SKM-1 treated with dmso at 0.1 percent for 144 hours (cell line): Measurements from ENCODE around the gene AFDN.

Experiments used
- DNase-seq: peaks from one replicate; lab custom pipeline; 2025; ENCODE audit not compliant: unreplicated experiment; lab: John Stamatoyannopoulos, UW

Gene AFDN

DNA sequence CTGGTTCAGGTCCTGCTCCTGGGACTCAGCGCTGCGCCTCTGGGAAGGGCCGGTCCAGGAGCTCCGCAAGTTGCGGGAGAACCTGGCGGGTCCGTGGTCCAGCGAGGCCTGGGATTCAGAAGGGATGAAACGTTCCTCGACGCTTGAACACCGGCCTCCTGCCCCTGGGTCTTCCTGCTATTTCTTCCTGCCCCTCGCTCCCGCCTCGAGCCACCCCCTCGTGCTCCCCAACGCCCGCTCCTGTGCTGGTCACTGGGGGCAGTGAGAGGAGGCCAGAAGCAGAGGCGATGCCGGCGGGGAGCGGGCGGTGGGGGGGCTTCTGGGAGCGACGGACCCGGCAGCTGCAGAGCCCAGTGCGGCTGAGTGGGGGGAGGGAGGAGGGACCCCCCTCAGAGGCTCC lies 150.0 kb downstream of the AFDN start:
- DNase-seq, result no peak

DNA sequence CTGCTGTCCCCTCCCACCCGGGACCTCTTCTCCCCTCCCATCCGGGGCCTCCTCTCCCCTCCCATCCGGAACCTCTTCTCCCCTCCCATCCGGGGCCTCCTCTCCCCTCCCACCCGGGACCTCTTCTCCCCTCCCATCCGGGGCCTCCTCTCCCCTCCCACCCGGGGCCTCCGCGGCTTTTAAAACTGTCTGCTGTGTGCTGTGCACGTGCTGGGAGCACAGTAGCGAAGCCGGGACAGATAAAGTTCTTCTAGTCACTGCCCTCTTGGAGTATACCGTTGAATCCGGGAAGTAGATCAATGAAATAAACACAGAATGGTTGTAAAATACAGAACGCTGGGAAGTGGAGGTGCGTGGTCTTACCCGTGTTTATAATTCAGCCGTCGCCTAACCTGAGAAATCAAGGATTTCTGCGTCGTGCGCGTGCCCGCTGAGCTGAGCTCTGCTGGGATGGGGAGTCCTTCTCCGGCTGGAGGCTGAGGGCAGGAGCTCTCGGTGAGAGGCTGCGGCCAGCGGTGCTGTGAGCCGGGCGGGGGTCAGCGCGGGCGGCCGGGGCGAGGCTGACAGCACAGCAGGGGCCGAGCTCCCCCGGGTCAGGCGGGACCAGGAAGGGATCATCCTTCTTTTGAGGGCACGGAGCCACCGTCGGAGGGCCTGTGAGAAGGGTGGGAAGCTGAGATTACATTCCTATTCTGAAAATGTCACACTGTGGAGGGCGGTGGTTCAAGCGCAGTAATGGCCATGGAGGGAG lies 151.2 kb downstream of the AFDN start:
- no peak for DNase-seq

DNA sequence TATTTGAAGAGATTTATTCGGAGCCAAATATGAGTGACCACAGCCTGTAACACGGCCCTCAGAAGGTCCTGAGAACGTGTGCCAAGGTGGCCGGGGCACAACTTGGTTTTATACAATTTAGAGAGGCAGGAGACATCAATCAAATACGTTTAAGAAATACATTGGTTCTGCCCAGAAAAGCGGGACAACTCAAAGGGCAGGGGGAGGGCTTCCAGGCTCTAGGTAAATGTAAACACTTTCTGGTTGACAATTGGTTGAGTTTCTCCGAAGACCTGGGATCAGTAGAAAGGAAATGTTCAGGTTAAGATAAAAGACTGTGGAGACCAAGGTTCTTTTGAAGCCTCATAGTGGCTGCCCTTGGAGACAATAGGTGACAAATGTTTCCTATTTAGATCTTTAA lies 151.9 kb downstream of the AFDN start:
- no peak for DNase-seq

DNA sequence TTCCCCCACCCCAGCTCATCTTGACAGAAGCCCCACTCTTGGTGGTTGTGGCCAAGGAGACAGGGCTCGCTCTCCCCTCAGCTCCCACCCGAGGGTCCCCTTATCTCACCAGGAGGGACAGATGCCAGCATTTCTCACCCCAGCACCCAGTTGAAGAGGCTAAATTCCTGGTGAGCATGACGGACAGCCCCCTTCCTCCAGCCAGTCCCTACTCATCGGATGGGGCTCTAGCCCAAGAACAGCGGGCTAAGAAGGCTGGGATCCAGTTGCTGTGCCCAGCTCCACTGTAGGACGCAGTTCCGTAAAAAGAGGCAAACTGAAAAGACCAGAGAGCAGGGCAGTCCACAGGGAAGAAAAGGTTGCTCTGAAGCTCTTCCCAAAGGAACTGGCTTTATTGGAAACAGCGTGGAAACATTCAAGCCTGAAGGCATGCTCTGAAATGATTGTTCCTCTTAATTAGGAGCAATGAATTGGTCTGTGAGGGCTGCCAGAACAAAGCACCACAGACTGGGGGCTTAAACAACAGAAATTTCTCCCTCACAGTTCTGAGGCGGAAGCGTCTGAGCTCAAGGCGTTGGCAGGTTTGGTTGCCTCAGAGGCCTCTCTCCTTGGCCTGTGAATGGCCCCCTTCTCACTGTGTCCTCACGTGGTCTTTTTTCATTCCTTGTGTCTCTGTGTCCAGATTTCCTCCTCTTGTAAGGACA lies 152.9 kb downstream of the AFDN start:
- DNase-seq, result no peak

DNA sequence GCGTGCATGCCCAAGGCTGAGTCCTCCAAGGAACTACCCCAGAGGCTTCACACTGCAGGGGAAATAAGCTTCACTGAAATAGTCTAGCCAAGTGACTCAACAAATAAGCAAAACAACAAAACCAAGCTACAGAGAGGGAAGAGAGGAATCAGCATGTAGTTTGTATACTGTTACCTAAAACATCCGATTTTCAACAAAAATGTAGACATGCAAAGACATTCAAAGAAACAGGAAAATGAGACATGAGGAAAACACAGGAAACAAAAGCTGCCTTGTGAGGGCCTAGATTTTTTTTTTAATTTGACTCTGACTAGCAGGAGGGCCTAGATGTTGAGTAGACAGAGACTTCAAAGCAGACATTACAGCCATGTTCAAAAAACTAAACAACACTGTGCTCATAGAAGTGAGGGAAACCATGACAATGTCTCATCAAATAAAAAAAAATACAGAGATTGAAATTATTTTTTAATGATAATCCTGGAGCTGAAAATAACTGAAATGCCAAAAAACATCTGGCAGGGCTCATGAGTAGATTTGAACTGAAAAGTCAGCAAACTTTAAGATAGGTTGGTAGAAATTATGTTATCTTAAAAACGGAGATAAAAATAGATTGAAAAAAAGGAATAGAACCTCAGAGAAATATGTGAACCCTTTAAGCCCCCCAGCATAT lies 154.3 kb downstream of the AFDN start:
- DNase-seq, result no peak

DNA sequence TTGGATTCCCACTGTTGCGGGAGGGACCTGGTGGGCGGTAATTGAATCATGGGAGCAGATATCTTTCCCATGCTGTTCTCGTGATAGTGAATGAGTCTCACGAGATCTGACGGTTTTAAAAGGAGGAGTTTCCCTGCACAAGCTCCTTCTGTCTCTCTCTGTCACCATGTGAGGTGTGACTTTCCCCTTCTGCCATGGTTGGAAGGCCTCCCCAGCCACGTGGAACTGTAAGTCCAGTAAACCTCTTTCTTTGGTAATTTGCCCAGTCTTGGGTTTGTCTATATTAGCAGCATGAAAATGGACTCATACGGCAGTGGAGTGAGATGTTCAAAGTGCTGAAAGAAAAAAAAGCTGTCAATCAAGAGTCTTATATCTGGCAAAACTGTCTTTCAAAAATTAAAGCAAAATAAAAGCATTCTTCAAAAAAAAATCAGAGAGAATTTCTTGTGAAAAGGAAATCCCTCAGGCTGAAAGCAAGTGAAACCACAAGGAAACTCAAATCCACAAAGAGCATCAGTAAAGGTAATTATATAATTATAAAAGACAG lies 155.3 kb downstream of the AFDN start:
- DNase-seq, result no peak

DNA sequence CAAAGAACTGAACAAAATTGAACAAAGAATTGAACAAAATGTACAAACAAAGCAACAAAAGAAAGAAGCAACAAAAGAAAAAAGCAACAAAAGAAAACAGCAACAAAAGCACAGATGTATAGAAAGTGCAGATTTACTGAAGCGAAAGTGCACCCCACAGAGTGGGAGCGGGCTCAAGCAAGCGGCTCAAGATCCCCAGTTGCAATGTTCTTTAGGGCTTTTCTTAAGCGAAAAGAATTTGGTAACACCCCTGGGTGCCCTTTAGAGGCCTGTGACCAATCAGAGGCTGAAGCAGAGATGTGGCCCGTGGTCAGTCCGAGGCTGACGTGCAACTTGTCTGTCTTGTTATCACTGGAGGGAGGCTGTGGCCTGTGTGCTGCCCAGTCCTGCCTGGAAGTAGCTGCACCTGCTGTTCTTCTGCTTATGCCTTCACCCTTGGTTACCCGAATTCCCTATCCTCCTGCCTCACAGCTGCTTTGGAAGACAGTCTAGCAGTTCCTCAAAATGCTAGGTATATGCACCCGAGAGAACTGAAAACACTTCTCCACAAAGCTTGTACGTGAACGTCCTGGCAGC lies 157.5 kb downstream of the AFDN start:
- no peak for DNase-seq

DNA sequence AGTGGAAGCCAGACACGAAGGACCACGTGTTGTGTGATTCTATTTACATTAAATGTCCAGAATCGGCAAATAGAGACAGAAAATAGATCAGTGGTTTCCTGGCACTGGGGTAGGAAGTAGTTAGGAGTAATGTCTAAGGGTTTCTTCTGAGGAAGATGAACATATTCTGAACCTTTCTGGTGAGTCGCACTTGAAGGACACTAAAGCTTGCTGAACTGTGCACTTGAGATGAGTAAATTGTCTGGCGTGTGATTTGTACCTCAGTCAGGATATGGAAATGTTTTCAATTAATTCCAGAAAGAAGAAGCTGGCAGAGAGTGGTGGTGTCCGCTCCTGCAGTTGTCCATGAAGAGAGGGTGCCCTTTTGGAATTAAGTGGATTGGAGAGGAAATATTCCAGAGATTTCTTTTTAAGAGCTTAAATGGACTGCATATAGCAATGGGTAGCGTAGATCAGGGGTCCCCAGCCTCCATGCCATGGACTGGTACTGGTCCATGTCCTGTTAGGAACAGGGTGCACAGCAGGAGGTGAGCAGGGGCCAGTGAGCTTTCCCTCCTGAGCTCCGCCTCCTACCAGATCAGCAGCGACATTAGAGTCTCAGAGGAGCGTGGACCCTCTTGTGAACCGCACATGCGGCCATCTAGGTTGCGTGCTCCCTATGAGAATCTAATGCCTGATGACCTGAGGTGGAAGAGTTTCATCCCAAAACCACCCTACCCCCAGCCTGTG lies 158.3 kb downstream of the AFDN start:
- no peak for DNase-seq

DNA sequence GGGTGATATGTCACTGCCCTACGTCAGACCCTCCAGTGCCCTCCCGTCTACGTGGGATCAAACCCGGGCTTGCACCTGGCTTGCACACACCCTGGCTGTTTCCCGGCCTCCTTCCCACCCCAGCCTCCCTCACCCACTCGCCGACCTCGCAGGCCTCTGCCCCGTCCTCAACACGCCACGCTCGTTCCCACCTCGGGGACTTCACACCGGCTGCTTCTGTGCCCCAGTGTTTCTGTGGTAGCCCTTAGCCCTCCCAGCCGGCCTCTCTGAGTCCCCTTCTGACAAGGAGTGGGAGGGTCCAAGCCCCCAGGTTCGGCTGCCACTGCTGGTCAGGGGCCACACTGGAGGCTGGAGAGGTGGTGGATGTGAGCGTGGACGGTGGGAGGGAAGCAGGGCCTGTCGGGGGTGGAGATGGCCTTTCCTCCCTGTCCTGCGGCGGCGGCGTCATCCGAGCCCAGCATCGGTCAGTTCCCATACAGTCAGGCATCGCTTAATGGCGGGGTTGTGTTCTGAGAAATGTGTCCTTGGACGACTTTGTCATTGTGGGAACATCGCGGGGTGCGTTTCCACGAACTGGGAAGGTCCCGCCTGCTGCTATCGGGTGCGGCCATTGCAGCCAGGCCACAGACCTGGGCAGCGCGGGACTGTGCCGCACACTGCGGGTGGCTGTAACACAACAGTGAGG lies 159.3 kb downstream of the AFDN start:
- DNase-seq, result no peak

DNA sequence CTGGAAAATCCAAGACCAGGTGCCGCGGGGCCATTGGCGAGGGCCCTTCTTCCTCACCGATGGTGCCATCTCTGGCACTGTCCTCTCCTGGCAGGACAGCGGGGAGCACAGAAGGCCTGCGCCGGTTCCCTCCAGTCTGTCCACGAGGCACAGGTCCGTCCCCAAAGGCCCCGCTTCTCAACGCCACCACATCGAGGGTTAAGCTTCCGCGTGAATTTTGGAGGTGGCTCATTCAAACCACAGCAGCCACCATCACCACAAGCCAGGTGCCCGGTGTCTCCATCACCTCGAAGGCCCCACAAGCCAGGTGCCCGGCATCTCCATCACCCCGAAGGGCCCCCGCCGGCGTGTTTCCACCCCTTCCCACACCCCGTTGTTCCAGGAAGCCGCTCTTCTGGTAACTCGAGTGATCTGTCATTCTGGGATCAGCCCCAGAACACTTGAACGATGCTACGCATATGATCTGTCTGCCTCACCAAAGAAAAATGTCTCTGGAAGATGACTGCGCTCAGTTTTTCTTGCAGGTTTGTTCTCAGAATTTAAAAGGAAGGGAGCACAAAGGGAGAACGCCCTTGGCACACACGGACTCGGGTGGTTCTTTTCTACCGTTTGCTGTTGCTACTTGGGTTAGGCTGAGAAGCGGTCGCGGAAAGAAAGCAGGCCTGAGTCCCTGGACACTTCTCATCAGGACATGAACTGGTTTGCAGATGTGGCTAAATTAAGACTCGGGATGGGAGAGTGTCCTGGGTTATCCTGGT lies 160.9 kb downstream of the AFDN start:
- no peak for DNase-seq

DNA sequence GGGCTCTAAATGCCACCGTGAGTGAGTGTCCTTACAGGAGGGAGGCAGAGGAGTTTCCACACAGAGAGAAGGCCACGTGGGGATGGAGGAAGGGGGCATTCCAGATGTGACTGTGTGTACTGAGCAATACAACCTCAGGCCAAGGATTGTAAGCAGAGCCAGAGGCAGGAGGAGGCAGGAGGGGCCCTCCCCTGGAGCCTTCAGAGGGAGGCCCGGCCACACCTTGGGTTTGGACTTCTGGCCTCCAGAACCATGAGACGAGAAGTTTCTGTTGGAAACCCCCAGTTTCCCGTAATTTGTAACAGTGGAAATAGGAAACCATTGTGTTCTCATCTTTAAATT lies 161.4 kb downstream of the AFDN start:
- no peak for DNase-seq

DNA sequence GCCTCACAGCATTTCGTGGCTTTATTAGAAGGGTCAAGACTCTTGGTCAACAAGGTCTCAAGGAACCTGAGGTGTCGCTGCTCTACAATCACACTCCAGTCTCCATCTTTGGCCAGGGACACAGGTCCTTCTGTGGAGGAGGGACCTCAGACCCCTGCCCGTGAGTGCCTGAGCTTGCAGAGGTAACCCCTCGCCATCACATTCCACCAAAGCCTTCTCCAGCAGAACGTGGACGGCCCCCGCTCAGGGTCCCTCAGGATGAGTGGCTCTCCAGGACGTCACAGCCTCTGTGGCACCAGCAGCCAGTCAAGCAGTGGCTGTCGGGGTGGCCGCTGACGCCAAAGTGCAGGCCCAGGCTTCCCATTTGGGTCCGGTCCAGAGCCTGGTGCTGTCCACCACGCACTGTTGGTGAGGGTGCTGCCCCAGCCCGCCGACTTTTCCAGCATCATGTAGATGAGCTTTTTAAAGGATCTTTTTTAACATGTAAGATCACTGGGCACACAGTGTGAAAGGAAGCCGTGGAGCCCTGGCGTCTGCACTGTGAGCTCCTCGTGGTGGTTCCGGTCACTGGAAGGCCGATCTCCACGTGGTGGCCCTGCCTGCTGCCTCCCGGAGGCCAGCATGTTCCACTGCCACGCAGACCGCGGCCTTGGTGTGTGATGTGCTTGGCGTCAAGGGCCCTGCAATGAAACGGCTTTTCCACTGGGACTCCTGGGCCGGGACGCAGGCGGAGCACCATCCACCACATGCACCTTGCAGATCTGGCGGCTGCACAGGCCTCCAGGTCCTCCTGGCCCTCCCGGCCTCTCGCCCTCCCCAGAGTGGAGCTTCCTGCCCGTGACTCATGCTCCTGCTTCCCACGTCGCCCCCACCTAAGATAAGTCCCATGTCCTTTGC lies 162.5 kb downstream of the AFDN start:
- no peak for DNase-seq

DNA sequence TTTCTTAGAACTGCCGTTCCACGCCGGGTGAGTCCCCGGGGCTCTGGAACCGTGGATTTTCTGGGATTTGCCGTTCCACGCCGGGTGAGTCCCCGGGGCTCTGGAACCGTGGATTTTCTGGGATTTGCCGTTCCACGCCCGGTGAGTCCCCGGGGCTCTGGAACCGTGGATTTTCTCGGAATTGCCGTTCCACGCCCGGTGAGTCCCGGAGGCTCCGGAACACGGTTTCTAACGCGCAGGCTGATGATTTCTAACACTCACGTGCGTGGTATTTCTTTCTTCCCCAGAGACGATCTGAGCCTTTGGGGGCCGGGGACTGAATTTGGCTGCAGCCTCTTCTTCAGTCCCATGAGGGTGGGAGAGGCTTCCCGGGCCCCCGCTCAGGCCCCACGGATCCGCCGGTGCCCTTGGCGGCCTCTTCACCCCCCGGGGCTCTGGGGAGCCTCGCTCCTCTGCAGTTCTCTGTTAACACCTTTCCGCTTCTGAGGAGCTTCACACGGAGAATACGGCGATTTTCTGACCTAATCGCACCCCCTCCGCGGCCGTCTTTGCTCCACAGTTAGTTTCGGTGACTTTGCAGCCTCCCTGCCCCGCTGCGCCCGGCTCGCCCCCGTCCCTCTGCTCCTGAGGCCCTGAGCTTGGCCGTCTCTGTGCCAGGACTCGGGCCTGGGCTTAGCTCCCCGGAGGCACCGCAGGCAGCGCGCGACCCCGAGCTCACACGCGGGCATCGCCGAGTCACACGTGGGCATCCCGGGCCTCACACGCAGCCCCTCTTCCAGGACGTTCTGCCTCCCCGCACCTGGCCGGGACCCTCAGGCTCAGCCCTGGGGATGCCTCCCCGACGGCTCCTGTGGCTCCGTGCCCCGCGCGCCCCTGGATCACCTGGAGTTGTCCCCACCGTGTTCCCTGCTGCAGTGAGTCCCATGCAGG lies 163.6 kb downstream of the AFDN start:
- no peak for DNase-seq

DNA sequence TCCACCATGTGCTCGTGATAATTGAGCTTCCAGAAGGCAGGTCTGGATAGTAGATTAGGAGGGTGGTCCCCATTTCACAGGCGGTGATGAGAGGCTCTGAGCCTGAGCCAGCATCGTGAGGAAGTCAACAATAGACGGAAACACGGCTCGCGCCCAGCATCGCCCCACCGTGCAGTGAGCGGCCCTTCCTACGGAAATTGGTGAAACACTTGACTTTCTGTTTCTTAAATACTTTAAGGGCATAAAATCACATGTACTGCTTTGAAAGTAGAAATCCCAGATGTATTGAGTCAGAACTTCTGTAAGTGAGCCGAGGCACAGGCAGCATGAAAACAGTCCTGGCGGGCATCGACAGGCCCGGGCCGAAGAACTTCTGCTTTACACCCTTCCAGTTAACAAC lies 166.5 kb downstream of the AFDN start:
- no peak for DNase-seq

DNA sequence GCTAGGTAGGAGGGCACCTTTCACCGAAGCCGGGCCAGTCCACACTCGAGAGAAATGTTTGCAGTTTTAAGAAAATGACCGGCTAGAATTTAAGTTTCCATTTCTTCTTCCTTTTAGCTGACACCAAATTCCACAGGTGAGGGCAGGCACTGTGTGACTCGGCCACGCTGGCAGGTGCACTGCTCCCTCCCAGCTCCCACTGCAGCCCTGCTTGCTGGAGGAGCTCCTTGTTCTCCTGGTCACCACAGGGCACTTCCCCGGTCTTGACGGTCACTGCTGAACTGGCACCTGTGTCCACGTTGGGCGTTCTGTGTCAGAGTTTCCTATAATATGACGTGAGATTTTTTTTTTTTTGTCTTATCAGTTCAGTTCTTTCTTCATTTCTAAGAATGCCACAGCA lies 167.1 kb downstream of the AFDN start:
- DNase-seq, result no peak

DNA sequence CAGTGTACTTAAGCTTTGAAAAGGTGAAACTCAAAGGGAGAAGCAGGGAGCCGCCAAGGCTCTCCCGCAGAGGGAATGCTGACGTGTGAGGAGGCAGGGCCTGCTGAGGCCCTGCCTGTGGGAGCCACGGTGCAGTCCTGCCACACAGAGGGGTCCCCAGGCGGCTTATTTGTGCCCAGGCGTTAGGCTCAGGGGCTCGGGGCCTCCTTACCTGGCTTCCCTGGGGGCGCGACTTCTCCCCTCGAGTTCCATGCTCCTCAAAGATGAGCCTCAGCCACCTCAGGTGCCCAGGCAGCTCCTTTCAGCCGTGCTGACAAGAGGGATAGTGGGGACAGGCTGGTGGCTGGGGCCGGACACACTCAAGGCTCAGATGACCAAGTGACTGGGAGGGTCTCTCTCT lies 168.6 kb downstream of the AFDN start:
- DNase-seq, result no peak

DNA sequence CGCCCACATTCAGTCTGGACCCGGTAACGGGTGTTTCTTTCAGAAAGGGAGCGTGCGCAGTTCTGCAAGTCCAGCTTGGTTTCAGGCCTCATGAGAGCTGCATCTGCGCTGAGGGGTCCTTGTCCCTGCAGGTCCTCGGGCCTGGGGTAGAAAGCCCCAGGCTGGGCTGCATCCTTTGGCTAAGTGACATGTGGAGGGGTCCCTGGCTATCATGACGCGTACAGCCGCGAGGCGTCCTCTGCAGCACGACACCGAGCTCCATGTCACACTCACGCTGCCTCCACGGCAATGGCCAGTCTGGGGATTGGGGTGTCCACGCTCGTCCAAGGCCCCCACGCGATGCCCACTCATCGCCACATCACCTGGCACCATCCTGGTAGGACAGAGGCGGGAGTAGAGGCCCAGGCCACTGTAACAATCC lies 169.0 kb downstream of the AFDN start:
- DNase-seq, result no peak
